ENCODE results near the gene SPDYE1.

The SPDYE1 gene

GRCh38 chr7:44057849-44058758 is 60.4 kb downstream of the SPDYE1 start:
- H3K9ac ChIP-seq (ENCODE audit: low read depth, low read length, poor library complexity, severe bottlenecking), result no peak overlapping the region
- H3K4me2 ChIP-seq (ENCODE audit: low read depth, low read length, poor library complexity, severe bottlenecking), result no peak overlapping the region
- H3K79me2 ChIP-seq (ENCODE audit: insufficient read depth, low read length), result peaks cover 6% of the 10 kb centered on the region; the same call in 1 of the 2 replicates
- no peaks in the 10 kb centered on the region for H4K20me1 ChIP-seq (ENCODE audit: insufficient read depth, low read length, poor library complexity, severe bottlenecking)
- no peaks in the 10 kb centered on the region for H3F3A ChIP-seq (ENCODE audit: low read depth)
- H3K27me3 ChIP-seq (ENCODE audit: insufficient read depth, low read length, poor library complexity, severe bottlenecking), result no peaks in the 10 kb centered on the region
- no peak overlapping the region for H2AFZ ChIP-seq (ENCODE audit: low read length)
- no peak for TF ChIP-seq CTCF (conservative IDR thresholded peaks at IDR 0.05; ENCODE audit: low read length)
- TF ChIP-seq EZH2phosphoT487 (IDR thresholded peaks at IDR 0.05; ENCODE audit: borderline replicate concordance), result no peak
- H3K9me2 ChIP-seq (replicated peaks; ENCODE audit: low read depth, low read length), result no peaks in the 10 kb centered on the region
- peaks cover 64% of the 10 kb centered on the region; the same call in 1 of the 2 replicates for H3K36me3 ChIP-seq (ENCODE audit: insufficient read depth, low read length)
- H3K4me3 ChIP-seq (ENCODE audit: low read length, poor library complexity, severe bottlenecking), result no peak overlapping the region
- H3K4me1 ChIP-seq (ENCODE audit: insufficient read depth, low read length, poor library complexity, severe bottlenecking), result no peaks in the 10 kb centered on the region
- no peaks in the 10 kb centered on the region for H3K9me3 ChIP-seq (ENCODE audit: insufficient read depth, low read depth, low read length)

DNA sequence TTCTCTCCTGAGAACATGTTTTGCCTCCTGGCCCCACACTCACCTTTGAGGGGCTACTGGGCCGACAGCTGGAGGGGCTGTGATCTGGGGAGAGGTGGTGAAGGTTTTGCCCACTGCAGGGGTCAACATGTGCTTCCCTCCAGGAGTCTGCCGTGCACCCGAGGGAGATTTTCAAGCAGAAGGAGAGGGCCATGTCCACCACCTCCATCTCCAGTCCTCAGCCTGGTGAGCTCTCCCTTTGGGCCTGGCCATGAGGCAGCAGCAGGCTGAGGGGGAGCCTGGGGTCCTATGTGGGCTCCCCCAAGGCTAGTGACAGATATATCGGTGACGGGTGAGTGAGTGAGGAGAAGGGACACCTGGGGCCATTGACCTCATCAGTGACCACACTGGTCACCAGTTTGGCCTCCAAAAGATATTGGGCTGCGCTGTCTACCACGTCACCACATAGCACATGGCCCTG is 61.1 kb downstream of the SPDYE1 start:
- Histone ChIP-seq H3K9ac (ENCODE audit: low read depth, low read length, poor library complexity, severe bottlenecking) (no peak overlapping the region), H3K9me2 (replicated peaks; ENCODE audit: low read depth, low read length) (no peaks in the 10 kb centered on the region), H3K4me1 (ENCODE audit: insufficient read depth, low read length, poor library complexity, severe bottlenecking) (no peaks in the 10 kb centered on the region), H4K20me1 (ENCODE audit: insufficient read depth, low read length, poor library complexity, severe bottlenecking) (no peaks in the 10 kb centered on the region), H3F3A (ENCODE audit: low read depth) (no peaks in the 10 kb centered on the region), H3K36me3 (ENCODE audit: insufficient read depth, low read length) (peaks cover 63% of the 10 kb centered on the region; the same call in 1 of the 2 replicates), H3K4me3 (ENCODE audit: low read length, poor library complexity, severe bottlenecking) (no peak overlapping the region), H2AFZ (ENCODE audit: low read length) (no peak overlapping the region), H3K79me2 (ENCODE audit: insufficient read depth, low read length) (peaks cover 6% of the 10 kb centered on the region; the same call in 1 of the 2 replicates), H3K4me2 (ENCODE audit: low read depth, low read length, poor library complexity, severe bottlenecking) (no peak overlapping the region), H3K27me3 (ENCODE audit: insufficient read depth, low read length, poor library complexity, severe bottlenecking) (no peaks in the 10 kb centered on the region), H3K9me3 (ENCODE audit: insufficient read depth, low read depth, low read length) (no peaks in the 10 kb centered on the region)
- TF ChIP-seq EZH2phosphoT487 (IDR thresholded peaks at IDR 0.05; ENCODE audit: borderline replicate concordance), result no peak
- TF ChIP-seq CTCF (conservative IDR thresholded peaks at IDR 0.05; ENCODE audit: low read length), result no peak

DNA sequence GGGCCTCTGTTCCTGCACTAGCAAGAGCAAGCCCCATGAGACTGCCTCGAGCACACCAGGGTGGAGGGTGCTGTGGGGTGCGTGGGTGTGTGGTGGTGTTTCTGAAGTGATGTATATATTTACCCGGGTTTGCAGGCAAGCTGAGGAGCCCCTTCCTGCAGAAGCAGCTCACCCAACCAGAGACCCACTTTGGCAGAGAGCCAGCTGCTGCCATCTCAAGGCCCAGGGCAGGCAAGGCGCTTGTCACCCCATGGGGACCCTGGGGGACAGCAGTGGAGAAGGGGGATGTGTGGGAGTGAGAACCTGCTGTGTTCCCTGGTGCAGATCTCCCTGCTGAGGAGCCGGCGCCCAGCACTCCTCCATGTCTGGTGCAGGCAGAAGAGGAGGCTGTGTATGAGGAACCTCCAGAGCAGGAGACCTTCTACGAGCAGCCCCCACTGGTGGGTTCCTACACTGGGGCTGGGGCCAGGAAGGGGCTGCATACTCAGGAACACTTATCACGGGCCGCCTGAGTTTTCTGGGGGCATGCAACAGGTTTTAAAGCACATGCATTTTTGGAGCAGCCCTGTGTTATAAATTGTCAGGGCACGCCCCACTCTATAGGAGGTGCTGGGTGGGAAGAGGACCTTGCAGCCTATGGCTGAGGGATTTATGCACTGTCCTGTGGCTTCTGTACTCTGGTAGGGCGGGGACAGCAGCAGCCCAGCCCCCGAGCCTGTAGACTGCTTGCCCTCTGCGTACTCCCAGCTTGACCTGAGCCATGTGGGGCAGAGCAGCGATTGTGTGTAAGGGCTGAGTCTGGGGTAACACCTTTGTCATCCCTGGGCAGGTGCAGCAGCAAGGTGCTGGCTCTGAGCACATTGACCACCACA is 61.8 kb downstream of the SPDYE1 start:
- Histone ChIP-seq H3K4me2 (ENCODE audit: low read depth, low read length, poor library complexity, severe bottlenecking) (no peak overlapping the region), H3F3A (ENCODE audit: low read depth) (no peaks in the 10 kb centered on the region), H2AFZ (ENCODE audit: low read length) (no peak overlapping the region), H3K4me3 (ENCODE audit: low read length, poor library complexity, severe bottlenecking) (no peak overlapping the region), H3K27me3 (ENCODE audit: insufficient read depth, low read length, poor library complexity, severe bottlenecking) (no peaks in the 10 kb centered on the region), H3K9ac (ENCODE audit: low read depth, low read length, poor library complexity, severe bottlenecking) (no peak overlapping the region), H3K36me3 (ENCODE audit: insufficient read depth, low read length) (peaks cover 60% of the 10 kb centered on the region; the same call in 1 of the 2 replicates), H4K20me1 (ENCODE audit: insufficient read depth, low read length, poor library complexity, severe bottlenecking) (no peaks in the 10 kb centered on the region), H3K4me1 (ENCODE audit: insufficient read depth, low read length, poor library complexity, severe bottlenecking) (no peaks in the 10 kb centered on the region), H3K9me3 (ENCODE audit: insufficient read depth, low read depth, low read length) (no peaks in the 10 kb centered on the region), H3K9me2 (replicated peaks; ENCODE audit: low read depth, low read length) (no peaks in the 10 kb centered on the region), H3K79me2 (ENCODE audit: insufficient read depth, low read length) (peaks cover 6% of the 10 kb centered on the region; the same call in 1 of the 2 replicates)
- TF ChIP-seq EZH2phosphoT487 (IDR thresholded peaks at IDR 0.05; ENCODE audit: borderline replicate concordance), result no peak
